HG02763 (cell line): Measurements from ENCODE around the gene DOK1.
A peak's percentile ranks its signal among the peaks of the same experiment; 100 is the strongest.

ENCODE experiments used
- ATAC-seq: cut with Tn5 transposase; IDR thresholded peaks from one replicate; pipeline ENCODE4 v1.9.1; 2021; ENCODE audit warnings: mild to moderate bottlenecking, moderate library complexity; ENCODE audit not compliant: unreplicated experiment

DOK1 gene

DNA sequence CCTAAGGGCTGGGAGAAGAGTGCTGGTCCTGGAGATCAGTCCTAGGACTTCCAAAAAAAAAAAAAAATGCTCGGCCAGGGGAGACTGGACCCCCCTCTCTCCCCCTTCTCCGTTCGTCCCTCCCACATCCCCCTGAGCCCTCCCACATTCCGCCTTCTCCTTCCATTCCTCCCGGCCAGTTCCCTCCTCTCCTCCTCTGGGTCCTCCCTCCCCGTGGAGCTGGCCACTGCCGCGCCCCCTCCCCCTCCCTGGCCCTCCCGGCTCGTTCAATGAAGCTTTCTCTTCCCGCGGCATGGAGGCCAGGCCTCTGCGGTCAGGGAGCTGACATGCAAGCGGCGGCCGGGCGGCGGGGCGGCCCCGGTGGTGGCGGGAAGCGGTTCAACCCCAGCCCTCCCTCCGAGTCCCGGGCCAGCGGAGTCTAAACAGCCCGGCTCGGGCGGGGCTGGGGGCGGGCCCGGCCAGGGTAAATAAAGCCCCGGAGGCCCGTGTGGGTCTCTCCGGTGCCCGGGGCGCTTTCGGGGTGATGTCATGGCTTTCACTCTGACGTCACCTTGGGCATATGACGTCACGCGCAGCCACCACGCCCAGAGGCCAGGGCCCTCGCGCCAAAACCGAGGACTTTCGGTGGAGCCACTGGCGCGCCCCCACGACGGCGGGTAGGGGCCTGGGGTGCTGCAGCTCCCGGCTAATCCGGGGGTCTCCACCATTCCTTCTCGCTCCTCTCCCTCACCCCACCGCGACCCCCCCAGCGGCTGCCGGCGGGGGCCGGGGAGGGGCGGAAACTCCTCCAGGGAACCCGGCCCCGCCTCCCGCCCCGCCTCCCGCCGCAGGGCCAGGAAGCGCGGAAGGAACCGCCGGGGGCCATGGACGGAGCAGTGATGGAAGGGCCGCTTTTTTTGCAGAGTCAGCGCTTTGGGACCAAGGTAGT is at the start of gene DOK1, which contains the start of gene LOXL3:
DOK1 (plus strand) TSS at position 829 of the 928 bp plus-strand sequence; CDS start at position 864, 35 bp downstream.
LOXL3 (minus strand) TSS at position 51 of the 928 bp plus-strand sequence. CDS start 1,308 bp downstream, outside the sequence.
- ATAC-seq = peak; percentile 48

DNA sequence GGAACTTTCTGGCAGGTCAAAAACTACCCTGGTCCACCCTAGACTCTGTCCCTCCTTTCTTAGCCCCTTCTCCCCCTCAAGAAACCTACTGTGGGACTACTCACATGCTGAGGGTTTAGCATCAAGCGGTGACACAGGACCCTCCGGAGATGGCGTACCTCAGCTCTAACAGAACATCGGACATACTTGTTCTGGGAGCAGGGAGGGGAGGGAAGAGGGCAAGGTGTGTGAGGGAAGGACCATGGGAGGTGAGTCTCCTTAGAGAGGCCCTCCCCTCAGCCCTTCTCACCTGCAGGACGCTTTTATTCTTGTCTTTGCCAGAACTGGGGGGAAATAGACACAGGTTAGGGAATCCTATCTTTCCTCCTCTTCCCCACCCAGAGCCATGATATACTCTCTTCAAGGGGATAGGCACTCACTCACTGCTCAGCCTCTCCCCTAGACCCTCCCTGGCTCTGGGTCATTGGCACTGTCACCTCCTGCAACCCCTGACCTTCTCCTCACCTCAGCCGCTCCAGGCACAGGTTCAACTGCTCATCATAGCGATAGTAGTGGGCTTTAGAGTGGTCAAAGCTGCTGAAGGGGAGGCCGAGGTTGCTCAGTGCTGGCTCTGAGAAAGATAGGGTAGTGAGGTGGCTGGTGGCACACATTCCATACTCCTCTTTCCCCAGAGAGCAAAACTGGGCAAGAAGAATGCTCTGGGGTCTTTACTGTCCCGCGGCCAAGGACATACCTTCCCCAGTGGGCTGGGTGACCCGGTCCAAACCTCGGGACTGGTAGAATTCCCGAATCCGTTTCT is 48.9 kb upstream of the DOK1 start:
- ATAC-seq = no peak

DNA sequence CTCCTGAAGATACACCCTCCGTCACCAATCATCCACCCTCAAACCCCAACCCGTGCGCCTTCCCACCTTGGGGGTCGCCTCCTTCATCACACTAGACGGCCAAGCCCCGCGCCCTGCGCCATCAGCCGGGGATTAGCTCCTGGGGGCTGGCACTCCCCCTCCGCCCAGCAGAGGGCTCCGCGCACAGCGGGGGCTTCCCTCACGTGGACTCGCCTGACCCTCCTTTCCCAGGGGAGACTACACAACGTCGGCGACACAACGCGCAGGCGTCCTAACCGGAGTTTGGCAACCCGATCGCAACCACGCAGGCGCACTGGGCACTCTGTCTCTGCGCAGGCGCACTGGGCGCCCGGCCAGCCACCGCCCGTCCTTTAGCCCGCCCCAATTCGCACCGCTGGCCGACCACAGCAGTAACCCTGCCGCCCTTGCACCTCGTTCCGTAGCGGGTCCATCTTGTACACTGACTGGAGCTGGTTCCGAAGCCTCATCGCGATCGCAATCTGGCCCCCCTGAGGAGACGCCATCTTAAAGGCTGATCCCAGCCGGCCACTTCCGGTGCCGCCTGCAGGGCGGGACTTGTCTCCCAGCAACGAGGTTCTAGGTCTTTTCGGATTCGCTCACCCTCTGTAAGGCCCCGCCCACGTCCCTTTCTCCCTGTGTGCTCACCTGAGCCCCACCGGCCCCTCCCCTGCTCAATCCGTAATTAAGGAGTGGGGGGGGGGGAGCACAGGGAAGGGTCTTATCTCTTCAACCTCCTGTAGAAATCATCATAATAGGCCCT is 47.2 kb upstream of the DOK1 start, which contains the start of gene PCGF1:
PCGF1 (minus strand) TSS at position 551 of the 781 bp plus-strand sequence; CDS start at position 524, 27 bp downstream.
- ATAC-seq = peak; percentile 90

DNA sequence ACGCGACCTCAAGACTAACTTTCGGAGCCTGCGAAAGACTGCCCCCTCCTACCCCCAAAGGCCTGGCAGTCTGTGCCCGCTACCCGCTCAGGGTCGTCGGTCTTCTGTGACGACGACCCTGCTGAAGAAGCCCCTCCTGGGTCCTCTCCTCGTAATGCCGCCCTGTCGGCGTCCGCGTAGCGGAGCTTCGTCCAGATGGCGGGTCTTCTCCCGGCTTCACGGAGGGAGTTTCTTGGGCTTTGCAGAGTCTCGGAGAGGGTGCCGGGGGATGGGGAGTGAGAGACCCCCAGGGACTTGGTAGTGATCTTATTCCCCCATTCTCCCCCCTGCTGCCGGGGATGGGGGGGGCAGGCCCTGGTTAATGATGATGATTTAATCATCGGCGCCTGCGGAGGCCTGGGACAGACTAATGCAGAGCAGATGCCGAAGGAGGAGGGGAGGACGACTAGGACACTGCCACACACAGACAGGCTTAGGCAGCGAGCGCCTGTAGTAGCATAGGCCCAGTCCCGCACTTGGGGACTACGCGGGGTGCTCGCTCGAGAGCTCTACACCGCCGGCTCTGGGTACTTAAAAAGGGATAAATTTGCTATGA is 46.5 kb upstream of the DOK1 start:
- no peak for ATAC-seq

DNA sequence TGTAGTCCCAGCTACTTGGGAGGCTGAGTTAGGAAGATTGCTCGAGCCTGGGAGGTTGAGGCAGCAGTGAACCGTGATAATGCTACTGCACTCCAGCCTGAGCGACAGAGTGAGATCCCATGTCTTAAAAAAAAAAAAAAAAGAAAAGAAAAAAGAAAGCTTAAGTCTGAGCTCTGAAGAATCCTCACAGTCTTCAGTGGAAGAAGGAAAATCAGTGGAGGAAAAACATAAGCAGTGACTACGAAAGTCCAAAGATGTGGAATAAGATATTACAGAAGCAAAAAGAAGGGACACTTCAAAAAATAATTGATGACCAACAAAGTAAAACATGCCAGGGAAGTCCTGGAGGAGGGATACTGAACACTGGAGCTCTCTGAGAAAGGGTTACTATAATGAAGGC is 44.2 kb upstream of the DOK1 start:
- no peak for ATAC-seq

DNA sequence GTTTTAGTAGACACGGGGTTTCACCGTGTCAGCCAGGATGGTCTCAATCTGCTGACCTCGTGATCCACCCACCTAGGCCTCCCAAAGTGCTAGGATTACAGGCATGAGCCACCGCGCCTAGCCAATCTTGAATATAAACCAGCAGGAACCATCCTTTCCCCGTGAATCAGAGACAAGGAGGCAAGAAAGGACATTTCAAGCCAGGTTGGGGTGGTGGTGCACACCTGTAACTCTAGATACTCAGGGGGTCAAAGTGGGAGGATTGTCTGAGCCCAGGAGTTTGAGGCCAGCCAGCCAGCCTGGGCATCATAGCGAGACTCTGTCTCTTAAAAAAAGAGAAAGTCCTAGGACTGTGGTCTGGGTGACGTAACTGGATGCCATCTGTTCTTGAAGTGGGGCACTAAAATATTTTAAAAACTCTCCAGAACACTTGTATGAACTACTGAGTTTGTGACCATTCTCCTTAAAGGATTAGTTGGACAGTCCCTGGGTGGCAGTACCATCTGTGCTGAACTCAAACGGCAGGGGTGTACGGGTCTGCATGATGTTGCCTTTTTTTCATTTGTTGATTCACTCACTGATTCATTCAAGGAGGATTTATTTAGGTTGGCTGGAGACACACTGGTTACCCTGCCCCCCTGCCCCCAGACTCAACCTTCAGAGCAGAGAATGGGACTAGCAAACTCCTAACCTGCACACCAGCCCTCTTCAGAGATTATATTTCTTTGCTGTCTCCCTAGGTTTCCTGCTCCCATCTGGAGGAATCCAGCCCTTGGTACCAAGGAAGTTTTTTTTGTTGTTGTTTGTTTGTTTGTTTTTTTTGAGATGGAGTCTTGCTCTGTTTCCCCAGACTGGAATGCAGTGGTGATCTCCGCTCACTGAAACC is 43.2 kb upstream of the DOK1 start:
- no peak for ATAC-seq

DNA sequence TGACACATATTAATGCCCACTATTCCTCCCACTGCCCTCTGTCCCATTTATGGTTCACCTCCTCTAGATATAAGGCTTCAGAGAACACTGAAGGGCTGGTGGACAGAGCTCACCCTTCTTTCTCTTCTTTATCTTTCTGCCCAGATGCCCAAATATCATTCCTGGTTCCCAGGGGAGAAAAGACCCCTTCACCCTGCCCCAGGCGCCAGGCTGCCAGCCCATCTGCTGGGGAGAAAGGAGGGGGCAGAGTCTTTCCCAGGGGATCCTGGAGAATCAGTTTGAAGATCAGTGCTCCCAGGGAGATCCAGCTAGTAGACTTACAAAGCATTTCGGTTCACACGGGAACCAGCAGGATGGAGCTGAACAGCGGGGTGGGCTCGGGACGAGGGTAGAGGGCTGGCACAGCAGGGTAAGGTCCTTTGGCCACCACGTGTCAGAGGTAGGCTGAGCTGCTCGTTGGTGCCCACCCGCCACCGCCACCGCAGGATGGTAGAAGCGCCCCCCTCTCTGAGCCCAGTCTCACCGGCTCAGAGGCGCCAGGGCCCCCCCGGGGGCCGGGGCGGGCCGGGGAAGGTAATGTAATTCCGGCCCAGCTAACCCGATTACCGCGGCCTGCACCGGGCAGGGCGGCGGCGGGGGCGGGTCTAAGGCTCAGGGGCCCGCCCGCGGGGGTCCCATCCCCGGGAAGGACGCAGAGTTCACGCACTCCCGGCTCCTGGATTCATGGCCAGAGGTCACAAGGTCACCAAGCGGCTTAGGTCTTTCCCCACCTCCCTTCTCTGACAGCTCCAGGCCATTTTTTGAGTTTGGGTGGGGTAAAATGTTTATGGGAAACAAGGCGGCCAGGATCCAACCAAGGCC is 41.5 kb upstream of the DOK1 start:
- no peak for ATAC-seq

DNA sequence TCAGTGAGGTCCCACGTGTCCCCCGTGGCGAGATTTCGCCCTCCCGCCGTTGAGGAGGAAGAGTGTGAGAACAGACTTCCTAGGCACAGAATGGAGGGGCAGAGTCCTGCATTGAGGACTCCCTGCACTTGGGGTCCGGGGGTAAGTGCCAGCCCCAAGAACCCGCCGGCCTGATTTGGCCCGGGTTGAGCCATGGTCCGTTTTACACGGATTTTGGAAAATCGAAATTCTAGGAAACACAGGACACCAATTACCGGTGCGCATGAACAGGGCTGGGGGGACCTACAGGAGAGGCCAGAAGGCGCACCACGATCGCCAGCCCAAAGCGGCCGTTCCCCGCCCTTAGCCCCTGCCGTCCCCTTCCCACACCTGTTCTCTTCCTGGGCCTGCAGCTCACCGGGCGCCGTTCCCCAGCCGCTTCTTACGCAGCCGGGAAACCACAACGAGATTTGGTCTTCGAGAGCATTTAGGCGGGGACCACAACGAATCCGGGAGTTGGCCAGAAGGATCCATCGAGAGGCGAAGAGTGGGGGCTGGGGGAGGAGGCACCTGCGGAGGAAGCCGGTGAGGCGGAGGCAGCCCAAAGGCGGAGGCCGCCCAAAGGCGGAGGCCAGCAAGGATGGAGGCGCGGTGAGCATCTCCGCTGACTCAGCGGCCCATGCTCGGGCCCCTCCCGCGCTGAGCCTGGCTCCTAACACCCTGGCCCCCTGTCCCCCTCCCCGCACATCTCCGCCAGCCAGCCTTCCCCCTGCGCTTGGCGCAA is 40.7 kb upstream of the DOK1 start:
- ATAC-seq = no peak

DNA sequence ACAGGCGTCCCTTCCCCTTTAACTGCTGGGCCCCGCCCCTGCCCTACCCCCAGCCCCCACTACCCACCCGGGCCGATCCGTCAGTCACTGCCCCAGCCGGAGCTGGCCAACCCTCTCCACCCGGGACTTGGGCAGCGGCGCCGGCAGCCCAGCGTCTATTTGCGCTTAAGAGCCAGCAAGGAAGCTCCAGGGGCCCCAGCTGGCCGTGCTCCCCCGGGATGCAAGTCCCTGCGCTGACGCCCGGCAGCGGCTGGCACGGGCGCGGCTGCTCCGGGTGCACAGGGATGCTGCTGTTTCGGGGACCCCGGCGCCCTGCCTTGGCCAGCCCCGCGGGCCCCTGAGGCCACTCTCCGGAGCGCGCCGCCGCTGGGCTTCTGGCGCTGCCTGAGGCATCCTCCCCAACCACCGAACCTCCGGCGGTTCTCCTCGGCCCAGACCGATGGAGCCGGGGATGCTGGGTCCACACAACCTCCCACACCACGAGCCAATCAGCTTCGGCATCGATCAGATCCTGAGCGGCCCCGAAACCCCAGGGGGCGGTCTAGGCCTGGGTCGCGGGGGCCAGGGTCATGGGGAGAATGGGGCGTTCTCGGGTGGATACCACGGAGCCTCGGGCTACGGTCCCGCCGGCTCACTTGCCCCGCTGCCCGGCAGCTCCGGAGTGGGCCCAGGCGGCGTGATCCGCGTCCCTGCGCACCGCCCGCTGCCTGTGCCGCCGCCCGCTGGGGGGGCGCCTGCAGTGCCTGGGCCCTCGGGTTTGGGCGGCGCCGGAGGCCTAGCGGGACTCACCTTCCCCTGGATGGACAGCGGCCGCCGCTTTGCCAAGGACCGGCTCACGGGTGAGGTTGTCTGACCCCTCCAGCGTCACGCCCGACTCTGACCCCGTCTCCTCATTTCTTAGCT is 39.9 kb upstream of the DOK1 start, which contains the start of gene TLX2:
TLX2 (plus strand) TSS at position 83 of the 903 bp plus-strand sequence; CDS start at position 440, 357 bp downstream.
- ATAC-seq = no peak

DNA sequence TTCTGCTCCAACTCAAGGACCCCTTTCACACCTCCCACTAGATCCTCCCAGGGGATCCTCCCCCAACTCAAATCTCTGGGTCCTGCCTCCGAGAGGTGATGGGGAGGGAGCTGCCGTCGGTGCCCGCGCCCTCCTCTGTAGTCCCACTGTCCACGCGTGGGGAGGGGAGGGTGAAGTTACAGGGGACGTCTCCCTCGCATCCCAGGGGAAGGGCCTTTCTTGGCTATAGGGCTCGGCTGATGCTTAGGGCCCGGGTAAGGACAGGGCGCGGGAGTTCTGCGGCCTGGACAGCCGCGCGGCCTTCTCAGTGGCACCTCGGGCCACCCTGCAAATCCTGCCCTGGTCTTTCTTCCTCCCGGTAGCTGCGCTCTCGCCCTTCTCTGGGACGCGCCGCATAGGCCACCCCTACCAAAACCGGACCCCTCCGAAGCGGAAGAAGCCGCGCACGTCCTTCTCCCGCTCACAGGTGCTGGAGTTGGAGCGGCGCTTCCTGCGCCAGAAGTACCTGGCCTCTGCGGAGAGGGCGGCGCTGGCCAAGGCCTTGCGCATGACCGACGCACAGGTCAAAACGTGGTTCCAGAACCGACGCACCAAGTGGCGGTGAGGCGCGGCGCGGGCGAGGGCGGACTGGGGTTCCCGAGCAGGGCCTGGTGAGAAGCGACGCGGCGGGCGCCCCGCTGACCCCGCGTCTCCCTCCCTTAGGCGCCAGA is 39.1 kb upstream of the DOK1 start:
- no peak for ATAC-seq

DNA sequence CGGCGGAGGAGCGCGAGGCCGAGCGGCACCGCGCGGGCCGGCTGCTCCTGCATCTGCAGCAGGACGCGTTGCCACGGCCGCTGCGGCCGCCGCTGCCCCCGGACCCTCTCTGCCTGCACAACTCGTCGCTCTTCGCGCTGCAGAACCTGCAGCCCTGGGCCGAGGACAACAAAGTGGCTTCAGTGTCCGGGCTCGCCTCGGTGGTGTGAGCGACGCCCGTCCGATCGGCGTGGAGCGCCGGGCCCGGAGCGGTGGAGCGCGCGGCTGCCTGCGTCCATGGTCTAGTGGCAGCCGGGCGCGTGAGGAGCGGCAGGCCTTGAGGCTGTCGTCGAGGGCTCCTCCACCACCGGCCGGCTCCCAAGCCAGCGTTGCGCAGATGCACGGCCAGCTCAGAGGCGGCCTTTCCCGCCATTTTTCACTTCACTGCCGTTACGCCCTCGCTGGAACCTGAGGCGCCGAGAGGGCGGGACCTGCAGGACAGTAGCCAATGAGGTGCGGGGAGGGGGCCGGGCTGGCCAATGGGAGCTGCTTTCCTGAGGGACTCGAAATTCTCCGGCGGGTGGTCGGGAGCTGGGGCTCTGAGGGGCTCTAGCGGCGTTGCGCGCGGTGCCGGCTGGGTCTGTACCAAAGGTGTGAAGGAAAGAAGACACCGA is 38.4 kb upstream of the DOK1 start:
- ATAC-seq = peak; percentile 77

DNA sequence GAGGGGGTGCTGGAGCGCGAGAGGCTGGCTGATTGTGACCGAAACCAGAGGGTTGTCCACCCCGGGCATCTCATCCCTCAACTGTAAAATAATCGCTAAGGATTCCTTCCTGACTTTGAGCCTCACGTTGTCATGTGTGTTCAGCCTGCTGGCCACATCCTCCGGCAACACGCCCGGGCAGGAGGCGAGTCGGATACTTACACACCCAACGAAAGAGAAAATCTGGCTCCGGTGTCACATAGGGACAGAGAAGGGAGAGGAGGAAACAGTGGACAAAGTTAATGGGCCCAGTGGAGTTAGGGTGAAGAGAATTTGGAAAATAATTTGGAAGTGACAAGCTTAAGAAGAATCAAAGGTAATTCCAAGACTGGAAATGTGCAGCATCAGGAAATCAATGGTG is 37.9 kb upstream of the DOK1 start:
- ATAC-seq = no peak

DNA sequence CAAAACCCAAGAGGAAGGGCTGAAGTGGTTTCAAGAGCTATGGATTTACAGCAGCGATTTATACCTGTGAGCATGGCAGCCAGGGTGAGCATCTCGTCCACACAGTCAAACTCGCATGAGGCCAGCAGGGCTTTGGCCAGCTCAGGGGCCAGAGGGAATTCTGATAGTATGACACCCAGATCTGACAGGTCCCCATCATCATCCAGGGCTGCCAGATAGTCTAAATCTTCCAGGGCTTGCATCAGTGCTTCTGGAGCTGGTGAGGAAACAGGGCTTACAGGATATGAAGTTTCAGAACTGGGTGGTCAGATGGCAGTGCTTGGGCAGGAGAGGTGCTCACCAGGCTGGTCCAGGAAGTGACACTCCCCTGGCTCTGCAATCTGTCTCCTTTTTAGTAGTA is 32.0 kb upstream of the DOK1 start:
- no peak for ATAC-seq

DNA sequence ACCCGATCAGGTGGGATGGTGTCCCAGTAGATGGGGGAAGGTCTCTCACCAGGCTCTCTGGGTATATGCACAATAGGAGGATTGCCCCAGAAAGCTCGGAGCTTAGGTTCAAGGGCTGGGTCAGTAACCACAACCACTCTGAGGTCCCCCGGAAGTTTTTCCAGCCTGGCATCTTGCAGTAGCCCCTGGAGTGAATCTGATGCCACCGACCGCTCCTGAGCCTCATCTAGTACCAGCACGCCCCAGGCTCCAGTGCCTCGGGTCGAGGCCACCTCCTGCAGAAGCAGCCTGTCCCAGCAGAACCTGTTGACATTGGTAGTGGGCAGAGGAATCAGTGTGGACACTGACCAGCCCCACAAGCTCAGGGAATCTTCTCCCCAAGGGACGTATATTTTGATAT is 30.5 kb upstream of the DOK1 start:
- ATAC-seq = no peak

DNA sequence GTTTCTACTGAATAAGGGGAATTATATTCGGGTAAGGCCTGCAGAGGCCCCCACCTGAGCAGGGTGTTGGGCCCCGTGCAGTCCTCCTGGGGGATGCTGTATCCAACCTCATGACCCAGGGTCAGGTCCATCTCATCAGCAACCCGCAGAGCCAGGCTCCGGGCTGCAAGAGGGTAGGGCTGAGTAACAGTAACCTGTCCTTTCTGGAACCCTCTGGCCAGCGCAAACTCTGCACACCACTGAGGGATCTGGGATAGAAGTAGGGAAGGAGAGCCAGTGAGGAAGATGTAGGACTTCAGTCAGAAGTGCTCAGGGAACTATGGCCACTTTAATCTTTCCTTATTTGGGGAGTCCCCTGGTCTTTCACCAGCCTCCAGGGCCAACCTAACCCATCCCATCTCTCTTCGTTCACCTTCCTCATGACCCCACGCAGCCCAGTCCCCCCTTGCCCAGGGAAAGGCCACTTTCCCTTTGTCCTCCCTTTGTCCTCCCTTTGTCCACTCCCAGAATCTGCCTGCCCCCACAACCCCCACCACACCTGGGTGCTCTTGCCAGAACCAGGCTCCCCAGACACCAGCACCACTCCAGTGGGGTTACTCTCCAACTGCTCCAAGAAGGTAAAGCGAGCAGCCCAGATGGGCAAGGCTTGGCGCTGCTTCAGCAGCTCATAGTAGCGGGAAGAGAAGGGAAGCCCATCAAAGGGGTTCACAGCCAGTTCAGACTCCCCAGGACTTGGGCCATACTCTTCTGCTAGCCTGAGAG is 29.4 kb upstream of the DOK1 start:
- ATAC-seq = no peak
